ENCODE measurements around the gene SUPT4H1. TPM values are rescaled to one million over a fixed set of nuclear protein-coding genes. Genes with fewer than 3 reads are reported as not detected.

The SUPT4H1 gene
- total and polyA plus RNA-seq, 9 of the 15 experiments (the other 6 are each of a cell fraction or from before 2014, with no cell fraction given): 62.1 to 320 (median 117) TPM

DNA sequence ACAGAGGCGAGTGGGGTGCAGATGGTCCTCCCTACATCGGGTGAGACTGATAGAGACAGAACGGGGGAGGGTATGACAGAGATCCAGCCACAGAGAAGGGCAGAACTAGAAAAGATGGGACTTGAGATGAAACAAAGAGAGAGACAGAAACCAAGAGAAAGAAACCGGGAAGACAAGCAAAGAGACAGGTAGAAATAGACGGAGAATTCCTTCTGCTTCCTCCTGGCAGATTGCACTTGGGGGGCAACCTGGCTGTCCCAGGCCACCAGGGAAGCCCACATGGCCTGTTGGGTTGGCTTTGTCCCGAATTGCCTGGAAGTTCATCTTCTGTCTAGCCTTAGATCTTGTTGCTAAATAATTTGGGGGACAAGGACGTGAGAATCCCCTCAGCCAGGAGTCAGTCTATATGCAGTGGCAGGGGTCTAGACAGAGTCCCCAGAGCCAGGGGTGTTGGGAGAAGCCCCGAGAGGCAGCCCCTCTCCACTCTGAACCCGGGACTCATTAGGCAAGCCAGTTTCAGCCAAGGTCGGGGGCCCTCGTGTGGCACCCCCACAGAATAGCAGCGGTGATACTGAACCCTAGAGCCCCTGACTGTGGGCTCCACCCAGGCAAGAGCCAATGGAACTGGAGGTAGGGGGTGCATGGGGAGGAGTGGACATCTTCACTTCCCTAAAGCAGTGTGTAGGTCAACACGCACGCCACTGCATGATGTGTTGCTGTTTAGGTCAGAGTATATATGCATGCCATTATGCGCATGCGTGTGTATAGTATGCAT lies 22.8 kb downstream of the SUPT4H1 start:
- intact Hi-C loops (cut with micrococcal nuclease): loop anchor here (1.0 kb wide), 4 partner anchors 9 to 88 kb away; partner anchors contain the start of genes RNF43 and SUPT4H1
- H3K27me3 ChIP-seq (ENCODE audit: control insufficient read depth in 2 of 2, insufficient read depth in 2 of 2, low read length in 2 of 2): no peaks in the 10 kb centered on the region
- H3K9ac ChIP-seq (ENCODE audit: insufficient read depth in 1 of 2, low read depth in 2 of 2, low read length in 2 of 2): peak overlapping the region; percentile 89 to 100
- DNase-seq (ENCODE audit: extremely low read depth in 1 of 4, low spot score in 3 of 4) (peak; percentile 59 to 95 (median 74)), FAIRE-seq (peak; percentile 93), ATAC-seq (peak; percentile 67)
- peaks cover 28% of the 10 kb centered on the region for H3K36me3 ChIP-seq (ENCODE audit: control insufficient read depth, insufficient read depth, low read length)
- no peak overlapping the region for H2AFZ ChIP-seq (ENCODE audit: low read depth, low read length)
- ChIA-PET CTCF (ENCODE audit: low intra/inter-chr PET ratio) (no interaction called here), POLR2A (interaction anchor here (0.6 to 1.8 kb wide), 5 partner anchors 12 to 147 kb away, joined by 3 to 17 read pairs (median 9); partner anchors contain the start of gene RNF43)
- H3K4me3 ChIP-seq: peak overlapping the region; percentile 91
- peaks cover 66% of the 10 kb centered on the region for H3K79me2 ChIP-seq (ENCODE audit: control insufficient read depth, insufficient read depth, low read length)
- in situ Hi-C loops (cut with MboI): no loop called here
- H4K20me1 ChIP-seq (replicated peaks; ENCODE audit: control insufficient read depth, insufficient read depth, low read length): peaks cover 38% of the 10 kb centered on the region
- WGBS (ENCODE audit: insufficient coverage, low coverage, missing lambda C conversion rate): under 1% methylated on average over 16 of the region's 16 CpGs
- H3K9me1 ChIP-seq (ENCODE audit: control insufficient read depth, insufficient read depth, low read length): peaks cover 3% of the 10 kb centered on the region
- peaks cover 25 to 56% of the 10 kb centered on the region in 2 experiments for H3K4me1 ChIP-seq (replicated peaks in 1 of 2; ENCODE audit: control insufficient read depth in 2 of 2, insufficient read depth in 2 of 2, low read length in 2 of 2)
- peak overlapping the region; percentile 99 for H3K27ac ChIP-seq (ENCODE audit: extremely low read depth, low read depth, low read length)
- peak overlapping the region; percentile 90 for H3K4me2 ChIP-seq (ENCODE audit: insufficient read depth, low read length)
- H3K9me3 ChIP-seq (replicated peaks; ENCODE audit: control insufficient read depth, insufficient read depth, low read depth, low read length): no peaks in the 10 kb centered on the region
- no TSS peak for BruUV-seq (replicated peaks)
- TF ChIP-seq NCOA1 (IDR thresholded peaks at IDR 0.05; ENCODE audit: low read depth): peak; percentile 13; the same call in 1 of the 2 replicates
- no peak for TF ChIP-seq TGIF2 (CRISPR knock-in tag; IDR thresholded peaks at IDR 0.05)
- TF ChIP-seq ZNF217 (CRISPR knock-in tag; IDR thresholded peaks at IDR 0.05): no peak
- peak; percentile 88 for TF ChIP-seq PATZ1 (CRISPR knock-in tag; IDR thresholded peaks at IDR 0.05; ENCODE audit: borderline replicate concordance)
- 0 out of 2 replicates have a peak, but pooled peaks have one; percentile 84 for TF ChIP-seq TAF15 (IDR thresholded peaks at IDR 0.05; ENCODE audit: low read depth, low read length)
- TF ChIP-seq HOMEZ (CRISPR knock-in tag; IDR thresholded peaks at IDR 0.05): no peak
- TF ChIP-seq ZNF133 (CRISPR knock-in tag; IDR thresholded peaks at IDR 0.05): no peak
- TF ChIP-seq REST (IDR thresholded peaks at IDR 0.05; ENCODE audit: borderline replicate concordance): peak; percentile 56; the same call in 1 of the 2 replicates
- TF ChIP-seq REST (CRISPR knock-in tag; IDR thresholded peaks at IDR 0.05; ENCODE audit: low read depth): peak; percentile 86
